PC-9 (cell line): ENCODE results near the gene ADGRD2. TPM values are rescaled to one million over a fixed set of nuclear protein-coding genes. Genes with fewer than 3 reads are reported as not detected.

Source experiments
- BruUV-seq: library from RNA; stranded (reverse); fragments of 400-500 nt; replicated peaks from 2 replicates; lab custom pipeline; 2021; lab: Mats Ljungman, UMichigan
- CTCF ChIA-PET: fragments of 300-600 bp; sonication (Branson Sonifier 250); formaldehyde crosslinking; loops from one replicate; lab custom pipeline; 2022; ENCODE audit warnings: antibody characterized with exemption; lab: Charles Lee
- POLR2A ChIA-PET: fragments of 300-600 bp; sonication (Branson Sonifier 250); formaldehyde crosslinking; loops from one replicate; lab custom pipeline; 2022; ENCODE audit warnings: antibody characterized with exemption; ENCODE audit not compliant: unreplicated experiment; lab: Charles Lee
- DNase-seq, 2 experiments: peaks; one replicate each; pipeline versions ENCODE4 v3.0.0 to v3.0.0-alpha.2; 2015 to 2022; ENCODE audit warnings: mixed read lengths in 1 of 2
- H2AFZ ChIP-seq: fragments of 200-600 bp; sonication (generic); 2 replicates; pipeline ENCODE4 v1.8.1; 2017; ENCODE audit warnings: antibody characterized with exemption
- H3F3A ChIP-seq: fragments of 200-600 bp; sonication (generic); 2 replicates; pipeline ENCODE4 v1.8.1; 2017; ENCODE audit warnings: antibody characterized with exemption, mild to moderate bottlenecking, low read depth; ENCODE audit not compliant: insufficient read depth
- H3K27ac ChIP-seq: fragments of 200-600 bp; sonication (generic); 2 replicates; pipeline ENCODE4 v1.6.1; 2016; ENCODE audit warnings: mixed run types
- H3K27me3 ChIP-seq: fragments of 200-600 bp; sonication (generic); 2 replicates; pipeline ENCODE4 v1.6.1; 2016; ENCODE audit warnings: low read depth, mixed run types; ENCODE audit not compliant: insufficient read depth
- H3K36me3 ChIP-seq: fragments of 200-600 bp; sonication (generic); 2 replicates; pipeline ENCODE4 v1.6.1; 2016; ENCODE audit warnings: low read depth, mixed run types
- H3K4me1 ChIP-seq: fragments of 200-600 bp; sonication (generic); replicated peaks from 2 replicates; pipeline ENCODE4 v1.6.1; 2016; ENCODE audit warnings: mixed run types; ENCODE audit not compliant: insufficient read depth
- H3K4me2 ChIP-seq: fragments of 200-600 bp; sonication (generic); 2 replicates; pipeline ENCODE4 v1.6.1; 2017; ENCODE audit warnings: mixed run types
- H3K4me3 ChIP-seq: fragments of 200-600 bp; sonication (generic); 2 replicates; pipeline ENCODE4 v1.6.1; 2016; ENCODE audit warnings: mixed run types
- H3K79me2 ChIP-seq: fragments of 200-600 bp; sonication (generic); 2 replicates; pipeline ENCODE4 v1.6.1; 2017; ENCODE audit warnings: low read depth, mixed run types
- H3K9me2 ChIP-seq: fragments of 200-600 bp; sonication (generic); 2 replicates; pipeline ENCODE4 v1.8.1; 2017; ENCODE audit warnings: mild to moderate bottlenecking; ENCODE audit not compliant: insufficient read depth
- H3K9me3 ChIP-seq: fragments of 200-600 bp; sonication (generic); 2 replicates; pipeline ENCODE4 v1.8.1; 2016; ENCODE audit warnings: low read depth; ENCODE audit not compliant: insufficient read depth
- H4K20me1 ChIP-seq: fragments of 200-600 bp; sonication (generic); 2 replicates; pipeline ENCODE4 v1.8.1; 2017; ENCODE audit not compliant: insufficient read depth
- EZH2 ChIP-seq: fragments of 200-600 bp; sonication (generic); IDR thresholded peaks from 2 replicates; pipeline ENCODE4 v1.8.0; 2017; ENCODE audit warnings: antibody characterized with exemption, low read depth
- intact Hi-C: fragments of 100-400 bp; cut with micrococcal nuclease; formaldehyde crosslinking; loops from one replicate; pipeline ENCODE4 v1.10.0; 2022; ENCODE audit not compliant: unreplicated experiment
- total RNA-seq: library from RNA; stranded (reverse); gene quantifications from 2 replicates; pipeline ENCODE4 v1.2.3, GENCODE V29; 2021
- TF ChIP-seq, protein P1 (sequence below): fragments of 200-600 bp; sonication (generic); conservative IDR thresholded peaks from 2 replicates; pipeline ENCODE4 v1.6.1; 2017; ENCODE audit warnings: mixed run types, antibody characterized with exemption, mild to moderate bottlenecking, moderate library complexity

ADGRD2 gene
- total RNA-seq, 1 experiment from 2014 or later: not detected

DNA sequence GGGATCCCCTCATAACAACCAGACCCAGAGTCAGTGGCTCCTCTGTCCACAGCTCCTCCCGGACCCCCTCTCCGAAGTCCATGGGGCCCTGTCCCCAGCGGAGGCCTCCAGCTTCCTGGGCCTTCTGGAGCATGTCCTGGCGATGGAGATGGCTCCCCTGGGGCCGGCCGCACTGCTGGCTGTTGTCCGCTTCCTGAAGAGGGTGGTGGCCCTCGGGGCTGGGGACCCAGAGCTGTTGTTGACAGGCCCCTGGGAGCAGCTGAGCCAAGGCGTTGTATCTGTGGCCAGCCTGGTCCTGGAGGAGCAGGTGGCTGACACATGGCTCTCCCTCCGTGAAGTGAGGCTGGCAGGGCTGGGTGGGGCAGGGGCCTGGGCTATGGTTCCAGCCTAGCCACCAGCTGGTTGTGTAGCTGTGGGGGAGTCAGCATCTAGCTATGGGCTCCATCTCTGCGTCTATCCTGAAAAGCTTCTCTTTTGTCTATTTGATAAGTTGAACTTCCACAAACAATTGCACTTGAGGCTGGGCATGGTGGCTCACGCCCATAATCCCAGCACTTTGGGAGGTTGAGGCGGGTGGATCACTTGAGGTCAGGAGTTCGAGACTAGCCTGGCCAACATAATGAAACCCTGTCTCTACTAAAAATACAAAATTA, 4.7 kb downstream of the ADGRD2 start:
- no peaks in the 10 kb centered on the region for H3K36me3 ChIP-seq
- no peaks in the 10 kb centered on the region for H3K79me2 ChIP-seq
- peaks cover 5% of the 10 kb centered on the region; the same call in 1 of the 2 replicates for H3F3A ChIP-seq
- CTCF ChIA-PET: no interaction called here
- TF ChIP-seq, protein P1, sequence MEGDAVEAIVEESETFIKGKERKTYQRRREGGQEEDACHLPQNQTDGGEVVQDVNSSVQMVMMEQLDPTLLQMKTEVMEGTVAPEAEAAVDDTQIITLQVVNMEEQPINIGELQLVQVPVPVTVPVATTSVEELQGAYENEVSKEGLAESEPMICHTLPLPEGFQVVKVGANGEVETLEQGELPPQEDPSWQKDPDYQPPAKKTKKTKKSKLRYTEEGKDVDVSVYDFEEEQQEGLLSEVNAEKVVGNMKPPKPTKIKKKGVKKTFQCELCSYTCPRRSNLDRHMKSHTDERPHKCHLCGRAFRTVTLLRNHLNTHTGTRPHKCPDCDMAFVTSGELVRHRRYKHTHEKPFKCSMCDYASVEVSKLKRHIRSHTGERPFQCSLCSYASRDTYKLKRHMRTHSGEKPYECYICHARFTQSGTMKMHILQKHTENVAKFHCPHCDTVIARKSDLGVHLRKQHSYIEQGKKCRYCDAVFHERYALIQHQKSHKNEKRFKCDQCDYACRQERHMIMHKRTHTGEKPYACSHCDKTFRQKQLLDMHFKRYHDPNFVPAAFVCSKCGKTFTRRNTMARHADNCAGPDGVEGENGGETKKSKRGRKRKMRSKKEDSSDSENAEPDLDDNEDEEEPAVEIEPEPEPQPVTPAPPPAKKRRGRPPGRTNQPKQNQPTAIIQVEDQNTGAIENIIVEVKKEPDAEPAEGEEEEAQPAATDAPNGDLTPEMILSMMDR: no peak
- no peak for TF ChIP-seq EZH2
- H2AFZ ChIP-seq: no peak overlapping the region
- POLR2A ChIA-PET: no interaction called here
- no peaks in the 10 kb centered on the region for H3K27me3 ChIP-seq
- DNase-seq: no peak
- no TSS peak for BruUV-seq
- H3K9me3 ChIP-seq: no peaks in the 10 kb centered on the region
- H3K9me2 ChIP-seq: no peaks in the 10 kb centered on the region
- no peak overlapping the region for H3K27ac ChIP-seq
- no peaks in the 10 kb centered on the region for H3K4me1 ChIP-seq
- H3K4me3 ChIP-seq: no peak overlapping the region
- no peaks in the 10 kb centered on the region for H4K20me1 ChIP-seq
- no peak overlapping the region for H3K4me2 ChIP-seq
- intact Hi-C loops: no loop called here

DNA sequence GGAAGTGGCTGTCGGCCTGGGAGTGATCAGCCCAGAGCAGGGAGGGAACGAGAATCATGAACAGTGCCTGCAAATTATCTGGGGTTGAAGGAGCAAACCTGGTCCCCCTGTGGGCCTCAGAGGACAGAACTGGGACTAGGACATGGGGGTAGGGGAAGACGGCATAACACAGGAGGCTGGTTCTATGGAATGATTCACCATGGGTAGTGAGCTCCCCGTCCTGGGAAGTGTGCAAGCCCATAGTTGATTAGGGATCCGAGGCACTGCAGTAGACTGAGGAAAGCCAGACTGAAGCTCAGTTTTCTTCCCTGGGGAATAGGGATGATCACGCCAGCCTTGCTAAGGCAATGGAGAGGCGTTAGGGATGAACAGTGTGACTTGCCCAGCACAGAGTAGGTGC, 5.6 kb downstream of the ADGRD2 start:
- Histone ChIP-seq H3K4me1 (no peaks in the 10 kb centered on the region), H3F3A (peaks cover 5% of the 10 kb centered on the region; the same call in 1 of the 2 replicates), H3K27ac (no peak overlapping the region), H3K9me3 (no peaks in the 10 kb centered on the region), H3K36me3 (no peaks in the 10 kb centered on the region), H2AFZ (no peak overlapping the region), H4K20me1 (no peaks in the 10 kb centered on the region), H3K4me2 (no peak overlapping the region), H3K27me3 (no peaks in the 10 kb centered on the region), H3K9me2 (no peaks in the 10 kb centered on the region), H3K79me2 (no peaks in the 10 kb centered on the region), H3K4me3 (no peak overlapping the region)
- BruUV-seq: no TSS peak
- intact Hi-C loops: no loop called here
- TF ChIP-seq, protein P1: no peak
- TF ChIP-seq EZH2: no peak
- ChIA-PET CTCF (no interaction called here), POLR2A (no interaction called here)
- DNase-seq: no peak

DNA sequence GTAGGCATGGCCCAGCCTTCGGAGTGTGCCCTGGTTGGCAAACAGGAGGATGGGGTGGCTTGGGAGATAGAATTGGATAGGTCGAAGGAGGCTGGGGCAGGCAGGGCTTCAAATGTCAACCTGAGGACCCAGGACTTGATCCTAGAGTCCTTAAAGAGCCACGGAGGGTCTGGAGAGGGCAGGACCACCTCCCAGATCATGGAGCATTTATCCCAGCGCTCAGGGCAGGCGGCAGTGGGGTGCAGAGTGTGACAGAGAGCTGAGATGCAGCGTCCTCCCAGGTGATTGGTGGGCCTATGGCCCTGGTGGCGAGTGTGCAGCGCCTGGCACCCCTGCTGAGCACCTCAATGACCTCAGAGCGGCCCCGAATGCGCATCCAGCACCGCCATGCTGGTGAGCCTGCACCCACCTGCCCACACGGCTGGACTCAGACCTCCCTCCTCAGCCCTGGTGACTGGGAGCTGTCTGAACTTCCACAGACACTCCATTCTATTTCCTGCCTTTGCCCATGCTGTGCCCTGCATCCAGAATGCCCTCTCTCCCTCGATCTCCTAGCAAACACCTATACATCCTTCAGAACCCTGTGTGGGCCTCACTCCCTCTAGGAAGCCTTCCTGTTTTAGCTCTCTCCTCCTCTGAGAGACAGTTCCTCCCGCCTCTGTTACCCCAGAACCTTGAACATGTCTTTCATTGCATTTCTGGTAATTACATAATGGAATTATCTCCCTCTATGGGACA, 6.3 kb downstream of the ADGRD2 start:
- Histone ChIP-seq H3K9me3 (no peaks in the 10 kb centered on the region), H3F3A (peaks cover 5% of the 10 kb centered on the region; the same call in 1 of the 2 replicates), H3K4me3 (no peak overlapping the region), H3K27ac (no peak overlapping the region), H3K4me2 (no peak overlapping the region), H3K27me3 (no peaks in the 10 kb centered on the region), H2AFZ (no peak overlapping the region), H3K36me3 (no peaks in the 10 kb centered on the region), H3K4me1 (no peaks in the 10 kb centered on the region), H3K9me2 (no peaks in the 10 kb centered on the region), H3K79me2 (no peaks in the 10 kb centered on the region), H4K20me1 (no peaks in the 10 kb centered on the region)
- CTCF ChIA-PET: no interaction called here
- TF ChIP-seq, protein P1: no peak
- no peak for TF ChIP-seq EZH2
- no peak for DNase-seq
- intact Hi-C loops: no loop called here
- POLR2A ChIA-PET: no interaction called here
- BruUV-seq: no TSS peak
